Activated CD4-positive, alpha-beta T cell treated with anti-CD3 and anti-CD28 coated beads, Interleukin-2, amount 50 U/mL, for 16 hours (primary cell): ENCODE results near the gene PADI3.
"Not testable (repeated sequence)": the region's sequence is repeated elsewhere in the genome, so short reads cannot be mapped to it uniquely, and the experiment has no call there.

Experiments
- DNase-seq: peaks from one replicate; pipeline ENCODE4 v3.0.0-alpha.2; 2020

The PADI3 gene

DNA sequence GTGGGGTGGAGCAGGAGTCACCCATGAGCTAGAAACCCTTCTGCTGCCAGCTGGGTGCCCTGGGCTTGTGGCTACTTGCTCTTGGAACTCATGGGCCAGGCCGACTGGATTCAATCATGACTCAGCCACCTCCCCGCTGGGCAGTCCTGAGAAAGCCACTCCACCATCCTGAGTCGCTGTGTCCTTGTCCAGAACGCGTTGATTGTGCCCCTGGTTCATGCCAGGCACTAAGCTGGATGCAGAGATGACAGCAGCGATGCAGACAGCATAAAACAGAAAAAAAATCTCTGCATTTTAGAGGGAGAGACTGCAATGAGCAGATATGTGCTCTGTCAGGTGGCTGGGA lies 33.4 kb upstream of the PADI3 start:
- no peak for DNase-seq

DNA sequence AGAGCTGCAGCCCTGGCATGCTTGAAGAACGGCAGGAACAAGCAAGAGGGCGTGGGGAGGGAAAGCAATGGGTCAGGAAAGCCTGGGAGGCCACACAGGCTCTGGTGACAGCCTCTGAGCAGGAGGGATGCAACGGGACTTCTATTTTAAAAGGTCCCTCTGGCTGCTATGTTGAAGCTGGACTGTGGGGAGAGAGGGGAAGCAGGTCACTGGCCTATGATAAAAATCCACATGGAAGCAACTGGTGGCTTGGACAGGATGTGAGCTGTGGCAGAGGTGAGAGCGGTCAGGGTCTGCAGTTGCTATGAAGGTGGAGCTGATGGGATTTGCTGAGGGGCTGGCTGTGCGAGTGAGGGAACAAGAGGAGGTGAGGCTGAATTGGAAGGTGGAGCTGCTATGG lies 32.8 kb upstream of the PADI3 start:
- no peak for DNase-seq

DNA sequence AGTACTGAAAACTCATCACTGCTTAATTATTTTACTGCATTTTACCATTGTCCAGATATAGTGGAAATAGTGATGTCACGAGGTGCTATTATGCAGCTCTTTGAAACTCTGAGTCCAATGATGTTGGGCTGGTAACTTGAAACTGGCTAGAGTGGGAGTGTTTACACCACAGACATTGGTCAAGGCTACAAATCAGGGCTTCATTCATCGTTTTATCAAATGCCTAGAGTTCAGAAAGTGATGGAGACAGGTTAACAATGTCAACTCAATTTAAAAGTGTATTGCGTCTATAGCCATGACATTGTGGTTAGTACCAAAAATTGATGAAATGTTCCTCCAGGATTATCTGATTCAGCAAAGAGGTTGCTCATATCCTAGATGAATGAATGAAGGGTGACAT lies 31.3 kb upstream of the PADI3 start:
- no peak for DNase-seq

- no peak for DNase-seq
These were observed 30.0 kb upstream of the PADI3 start for GRCh38 chr1:17218939-17219338.

GRCh38 chr1:17220287-17220686 lies 28.6 kb upstream of the PADI3 start:
- no peak for DNase-seq

GRCh38 chr1:17222557-17222956 lies 26.3 kb upstream of the PADI3 start:
- DNase-seq = no peak

GRCh38 chr1:17224434-17224833 lies 24.5 kb upstream of the PADI3 start:
- DNase-seq = no peak

DNA sequence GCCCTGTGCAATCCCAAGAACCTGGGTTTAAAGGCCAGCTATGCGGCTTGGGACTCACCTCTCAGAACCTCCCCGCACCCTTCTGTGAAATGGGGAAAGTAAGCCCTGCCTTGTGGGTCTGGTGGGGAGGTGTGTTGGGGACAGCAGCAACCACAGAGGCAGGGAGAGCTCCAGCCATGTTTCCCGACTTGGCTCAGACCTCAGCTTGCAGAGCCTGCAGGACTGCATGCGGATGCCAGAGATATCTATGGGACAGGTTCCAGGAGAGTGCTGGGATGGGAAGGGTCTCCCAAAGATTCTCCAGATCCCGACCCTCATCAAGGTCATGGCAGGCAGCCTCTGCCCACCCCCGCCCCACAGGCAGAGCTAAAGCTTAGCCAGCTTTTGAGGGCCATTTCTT lies 23.8 kb upstream of the PADI3 start:
- DNase-seq = no peak

DNA sequence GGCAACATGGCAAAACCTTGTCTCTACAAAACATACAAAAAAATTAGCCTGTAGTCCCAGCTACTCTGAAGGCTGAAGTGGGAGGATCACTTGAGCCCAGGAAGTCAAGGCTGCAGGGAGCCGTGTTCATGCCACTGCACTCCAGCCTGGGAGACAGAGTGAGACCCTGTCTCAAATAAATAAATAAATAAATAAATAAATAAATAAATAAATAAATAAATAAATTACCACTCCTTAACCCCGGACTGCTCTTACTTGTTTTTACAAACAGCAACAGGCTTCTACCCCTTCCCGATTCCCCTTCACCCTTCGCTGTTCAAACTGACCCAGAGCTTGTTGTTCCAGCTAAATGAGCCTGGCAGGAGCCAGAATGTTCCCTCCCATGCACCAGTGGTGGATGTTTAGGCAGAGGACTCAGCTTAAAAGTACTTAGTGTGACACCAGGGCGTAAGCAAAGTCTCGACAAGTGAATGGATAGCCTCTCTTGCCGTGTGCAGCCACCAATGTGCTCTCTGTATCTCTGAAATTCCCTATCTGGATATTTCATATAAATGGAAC lies 21.5 kb upstream of the PADI3 start:
- no peak for DNase-seq

DNA sequence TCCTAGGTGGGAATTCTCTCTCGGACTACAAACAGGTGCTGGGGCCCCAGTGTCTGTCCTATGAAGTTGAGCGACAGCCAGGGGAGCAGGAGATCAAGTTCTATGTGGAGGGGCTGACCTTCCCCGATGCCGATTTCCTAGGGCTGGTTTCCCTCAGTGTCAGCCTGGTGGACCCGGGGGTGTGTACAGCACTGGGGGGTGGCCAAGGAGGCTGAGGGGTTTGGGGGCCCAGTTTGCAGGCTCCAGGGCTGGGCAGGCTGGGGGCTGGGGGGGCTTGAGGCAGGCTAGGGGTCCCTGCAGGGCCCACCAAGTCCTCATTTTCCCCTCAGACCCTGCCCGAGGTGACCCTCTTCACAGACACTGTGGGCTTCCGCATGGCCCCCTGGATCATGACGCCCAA lies 20.3 kb upstream of the PADI3 start:
- DNase-seq = no peak

GRCh38 chr1:17229379-17229778 lies 19.5 kb upstream of the PADI3 start:
- DNase-seq = no peak

DNA sequence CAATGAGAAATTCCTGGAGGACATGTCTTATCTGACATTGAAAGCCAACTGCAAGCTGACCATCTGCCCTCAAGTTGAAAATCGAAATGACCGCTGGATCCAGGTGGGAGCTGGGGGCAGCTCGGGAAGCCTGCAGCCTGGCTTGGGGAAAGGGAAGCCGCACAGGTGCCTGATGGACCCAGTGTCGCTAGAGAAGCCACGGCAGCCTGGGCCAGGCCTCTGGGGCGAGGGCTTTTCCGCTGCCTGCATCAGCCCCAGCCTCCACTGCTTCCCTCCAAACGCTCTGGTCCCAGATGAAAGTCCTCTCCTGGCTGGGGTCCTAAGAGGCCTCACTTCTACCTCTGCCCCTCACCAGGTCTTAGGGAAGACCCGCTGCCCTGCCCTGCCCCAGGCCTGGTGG lies 18.8 kb upstream of the PADI3 start:
- DNase-seq = no peak

DNA sequence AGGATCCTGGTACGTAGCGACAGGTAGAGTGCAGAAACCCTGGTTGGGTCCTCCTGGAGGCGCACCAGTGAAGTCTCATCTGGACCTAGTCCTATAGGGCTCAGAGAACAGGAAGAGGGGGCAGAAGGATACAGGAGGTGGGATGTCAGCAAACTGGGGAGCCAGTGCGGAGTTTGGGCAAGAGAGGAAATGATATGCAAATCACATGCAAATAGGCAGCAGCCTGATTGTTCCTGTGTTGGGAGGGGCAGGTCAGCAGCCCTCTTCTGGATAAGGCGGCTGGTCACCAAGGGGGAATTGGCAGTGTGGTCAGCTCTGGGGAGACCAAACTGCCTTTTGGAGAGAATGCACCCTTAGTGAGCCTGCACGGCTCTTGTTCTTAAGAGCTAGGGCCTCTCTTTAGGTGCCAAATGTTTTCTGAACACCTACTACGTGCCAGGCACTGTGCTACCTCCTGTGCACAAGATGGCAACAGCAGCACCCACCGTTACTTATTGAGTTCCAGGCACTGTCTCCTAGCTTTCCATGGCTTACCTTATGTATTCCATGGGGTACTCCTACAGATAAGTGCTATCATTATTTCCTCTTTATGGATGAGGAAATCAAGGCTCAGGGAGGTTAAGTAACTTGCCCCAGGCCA lies 18.1 kb upstream of the PADI3 start:
- no peak for DNase-seq

GRCh38 chr1:17232759-17233661 lies 15.9 kb upstream of the PADI3 start:
- DNase-seq = no peak

GRCh38 chr1:17233675-17234320 lies 15.1 kb upstream of the PADI3 start:
- no peak for DNase-seq

DNA sequence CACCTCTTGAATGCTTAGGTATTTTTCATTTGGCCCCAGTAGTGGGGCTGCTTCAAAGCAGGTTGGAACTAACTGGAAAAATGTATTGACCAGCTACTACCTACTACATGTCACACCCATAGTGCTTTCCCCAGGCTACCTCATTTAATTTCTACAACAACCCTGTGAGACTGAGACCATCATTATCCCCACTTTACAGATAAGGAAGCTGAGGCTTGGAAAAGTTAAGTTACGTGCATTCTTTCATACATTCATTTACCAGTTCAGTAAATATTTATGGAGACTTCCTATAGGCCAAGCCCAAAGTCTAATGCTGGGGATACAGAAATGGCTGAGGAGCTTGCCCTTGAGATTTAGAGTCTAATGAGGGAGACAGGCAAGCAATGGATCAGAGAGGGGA lies 14.5 kb upstream of the PADI3 start:
- DNase-seq = no peak

DNA sequence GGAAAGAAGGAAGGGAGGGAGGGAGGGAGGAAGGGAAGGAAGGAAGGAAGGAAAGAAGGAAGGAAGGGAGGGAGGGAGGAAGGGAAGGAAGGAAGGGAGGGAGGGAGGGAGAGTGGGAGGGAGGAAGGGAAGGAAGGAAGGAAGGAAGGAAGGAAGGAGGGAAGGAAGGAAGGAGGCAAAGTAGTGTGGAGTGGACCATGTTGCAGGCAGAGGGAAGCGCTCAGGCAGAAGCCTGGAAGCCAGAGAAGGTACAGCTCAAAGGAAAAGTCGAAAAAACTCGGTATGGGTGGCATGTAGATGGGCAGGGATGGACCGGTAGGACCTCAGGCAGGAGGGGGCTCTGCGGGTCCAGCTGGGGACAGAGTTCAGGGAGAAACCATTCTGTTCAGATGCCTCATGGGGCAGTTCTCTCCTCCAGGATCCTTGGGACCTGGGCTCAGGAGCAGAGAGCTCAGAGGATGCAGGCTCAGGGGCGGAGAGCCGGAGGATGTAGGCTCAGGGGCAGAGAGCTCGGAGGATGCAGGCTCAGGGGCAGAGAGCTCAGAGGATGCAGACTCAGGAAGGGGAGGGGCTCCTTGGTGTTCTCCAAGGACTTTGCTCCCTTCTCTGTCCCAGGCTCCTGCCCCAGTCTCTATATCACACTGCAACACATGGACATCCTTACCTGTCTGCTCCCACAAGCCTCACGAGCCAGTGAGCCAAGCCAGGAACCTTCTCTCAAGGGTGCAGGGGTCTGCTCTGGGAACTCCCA lies 13.6 kb upstream of the PADI3 start:
- no peak for DNase-seq

DNA sequence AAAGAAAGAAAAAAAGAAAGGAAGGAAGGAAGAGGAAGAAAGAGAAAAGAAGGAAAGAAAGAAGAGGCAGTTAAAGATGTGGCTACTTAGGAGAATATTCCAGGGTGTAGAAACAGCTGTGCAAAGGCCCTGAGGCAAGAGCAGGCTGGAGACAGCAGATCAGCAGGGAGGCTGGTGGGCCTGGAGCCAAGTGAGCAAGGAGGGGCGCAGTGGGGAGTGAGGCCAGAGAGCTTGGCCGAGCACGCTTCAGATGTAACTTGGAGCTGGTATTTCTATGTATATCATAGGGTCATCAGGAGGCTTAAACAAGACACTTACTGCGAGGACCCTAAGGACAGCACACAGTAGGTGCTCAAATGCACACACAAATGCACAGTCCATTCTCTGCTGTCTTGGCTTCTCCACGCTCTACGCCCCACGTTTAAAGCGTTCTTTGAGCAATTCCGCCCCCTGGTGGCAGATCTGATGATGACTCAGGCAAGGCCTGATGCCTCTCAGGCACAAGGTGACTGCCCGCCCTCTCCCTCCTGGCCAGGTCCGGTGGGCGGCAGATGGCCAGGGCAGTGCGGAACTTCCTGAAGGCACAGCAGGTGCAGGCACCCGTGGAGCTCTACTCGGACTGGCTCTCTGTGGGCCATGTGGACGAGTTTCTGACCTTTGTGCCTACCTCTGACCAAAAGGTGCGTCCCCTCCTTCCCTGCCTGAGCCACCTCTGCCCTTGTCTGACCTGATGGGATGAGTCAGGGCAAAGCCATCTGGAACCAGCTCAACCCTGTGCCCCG lies 11.9 kb upstream of the PADI3 start:
- DNase-seq = peak; percentile 81

GRCh38 chr1:17237561-17237903 lies 11.4 kb upstream of the PADI3 start:
- no peak for DNase-seq

DNA sequence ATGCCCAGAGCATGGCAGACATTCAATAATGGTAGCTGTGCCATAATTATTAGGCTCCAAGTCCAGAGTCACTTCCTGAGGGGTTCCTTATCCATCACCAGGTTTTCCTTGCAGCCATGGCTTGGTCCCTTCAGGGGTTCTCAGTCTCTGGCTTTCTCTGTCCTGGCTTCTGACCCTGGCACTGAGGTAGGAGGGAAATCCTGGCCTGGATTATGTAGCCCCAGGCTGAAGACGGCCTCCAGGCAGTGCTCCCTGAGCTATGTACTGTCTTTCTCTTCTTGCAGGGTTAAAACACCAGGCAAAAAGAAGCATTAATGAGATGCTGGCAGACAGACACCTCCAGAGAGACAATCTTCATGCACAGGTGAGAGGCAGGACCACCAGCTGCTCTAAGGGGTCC lies 9.5 kb upstream of the PADI3 start:
- DNase-seq = peak; percentile 54

GRCh38 chr1:17241011-17241779 lies 7.7 kb upstream of the PADI3 start:
- DNase-seq = not testable (repeated sequence)

- DNase-seq = not testable (repeated sequence)
These were observed 7.2 kb upstream of the PADI3 start for GRCh38 chr1:17241780-17242074.
